ENCODE measurements around the gene MRPL33. TPM values are rescaled to one million over a fixed set of nuclear protein-coding genes. Genes with fewer than 3 reads are reported as not detected.

The MRPL33 gene
- total and polyA plus RNA-seq, 2 of the 13 experiments (the other 11 are each of a cell fraction or from before 2014, with no cell fraction given): 69.7 to 218 TPM

GRCh38 chr2:27804146-27804545 is 32.6 kb downstream of the MRPL33 start:
- no TSS peak for BruUV-seq (replicated peaks)
- DNase-seq (ENCODE audit: low spot score) (no peak), FAIRE-seq (no peak), ATAC-seq (no peak)
- Histone ChIP-seq H3K9me3 (ENCODE audit: low read length) (no peaks in the 10 kb centered on the region), H3K4me2 (ENCODE audit: low read depth, low read length) (no peak overlapping the region), H3K4me1 (ENCODE audit: insufficient read depth, low read length) (peaks cover 30% of the 10 kb centered on the region), H3K9ac (ENCODE audit: insufficient read depth, low read depth, low read length) (no peak overlapping the region), H3K27me3 (ENCODE audit: control insufficient read depth in 1 of 2, insufficient read depth in 2 of 2, low read length in 2 of 2) (no peaks in the 10 kb centered on the region), H3K79me2 (ENCODE audit: insufficient read depth, low read length) (no peaks in the 10 kb centered on the region), H3K4me3 (replicated peaks in 1 of 3; ENCODE audit: insufficient read depth in 1 of 3, low read depth in 2 of 3, low read length in 3 of 3) (no peak overlapping the region), H3K36me3 (replicated peaks in 1 of 2; ENCODE audit: control insufficient read depth in 1 of 2, insufficient read depth in 2 of 2, low read length in 2 of 2) (no peaks in the 10 kb centered on the region), H4K20me1 (ENCODE audit: insufficient read depth, low read length) (no peaks in the 10 kb centered on the region), H2AFZ (ENCODE audit: low read length) (no peak overlapping the region), H3K27ac (ENCODE audit: extremely low read length, insufficient read depth, low read length) (no peak overlapping the region)
- intact Hi-C loops (cut with micrococcal nuclease; ENCODE audit: unreplicated experiment): loop anchor here (10.0 kb wide), 1 partner anchor 201 kb away; no protein-coding TSS in a partner anchor
- no peak for TF ChIP-seq GATAD1 (CRISPR knock-in tag; IDR thresholded peaks at IDR 0.05)
- TF ChIP-seq JUN (CRISPR knock-in tag; IDR thresholded peaks at IDR 0.05): no peak
- TF ChIP-seq HOMEZ (CRISPR knock-in tag; IDR thresholded peaks at IDR 0.05; ENCODE audit: low read depth): no peak
- TF ChIP-seq GZF1 (CRISPR knock-in tag; IDR thresholded peaks at IDR 0.05): no peak
- TF ChIP-seq HNF4G (IDR thresholded peaks at IDR 0.05; ENCODE audit: borderline replicate concordance, low read depth, low read length): no peak
- no peak for TF ChIP-seq HNF4G (CRISPR knock-in tag; IDR thresholded peaks at IDR 0.05; ENCODE audit: borderline replicate concordance, low read depth)
- TF ChIP-seq RNF219 (CRISPR knock-in tag; IDR thresholded peaks at IDR 0.05): no peak
- no peak for TF ChIP-seq ZNF776 (CRISPR knock-in tag; IDR thresholded peaks at IDR 0.05)
- no peak for TF ChIP-seq SMYD3 (CRISPR knock-in tag; IDR thresholded peaks at IDR 0.05)
- TF ChIP-seq, protein P1, sequence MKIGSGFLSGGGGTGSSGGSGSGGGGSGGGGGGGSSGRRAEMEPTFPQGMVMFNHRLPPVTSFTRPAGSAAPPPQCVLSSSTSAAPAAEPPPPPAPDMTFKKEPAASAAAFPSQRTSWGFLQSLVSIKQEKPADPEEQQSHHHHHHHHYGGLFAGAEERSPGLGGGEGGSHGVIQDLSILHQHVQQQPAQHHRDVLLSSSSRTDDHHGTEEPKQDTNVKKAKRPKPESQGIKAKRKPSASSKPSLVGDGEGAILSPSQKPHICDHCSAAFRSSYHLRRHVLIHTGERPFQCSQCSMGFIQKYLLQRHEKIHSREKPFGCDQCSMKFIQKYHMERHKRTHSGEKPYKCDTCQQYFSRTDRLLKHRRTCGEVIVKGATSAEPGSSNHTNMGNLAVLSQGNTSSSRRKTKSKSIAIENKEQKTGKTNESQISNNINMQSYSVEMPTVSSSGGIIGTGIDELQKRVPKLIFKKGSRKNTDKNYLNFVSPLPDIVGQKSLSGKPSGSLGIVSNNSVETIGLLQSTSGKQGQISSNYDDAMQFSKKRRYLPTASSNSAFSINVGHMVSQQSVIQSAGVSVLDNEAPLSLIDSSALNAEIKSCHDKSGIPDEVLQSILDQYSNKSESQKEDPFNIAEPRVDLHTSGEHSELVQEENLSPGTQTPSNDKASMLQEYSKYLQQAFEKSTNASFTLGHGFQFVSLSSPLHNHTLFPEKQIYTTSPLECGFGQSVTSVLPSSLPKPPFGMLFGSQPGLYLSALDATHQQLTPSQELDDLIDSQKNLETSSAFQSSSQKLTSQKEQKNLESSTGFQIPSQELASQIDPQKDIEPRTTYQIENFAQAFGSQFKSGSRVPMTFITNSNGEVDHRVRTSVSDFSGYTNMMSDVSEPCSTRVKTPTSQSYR (CRISPR knock-in tag; IDR thresholded peaks at IDR 0.05; ENCODE audit: borderline replicate concordance): no peak
- TF ChIP-seq REXO4 (CRISPR knock-in tag; IDR thresholded peaks at IDR 0.05; ENCODE audit: borderline replicate concordance): no peak
- TF ChIP-seq PHF20 (CRISPR knock-in tag; IDR thresholded peaks at IDR 0.05): no peak
- TF ChIP-seq POLR2A (IDR thresholded peaks at IDR 0.05; ENCODE audit: insufficient read depth in 1 of 2, low read depth in 2 of 2, low read length in 2 of 2): no peak
- no peak for TF ChIP-seq HNRNPK (IDR thresholded peaks at IDR 0.05; ENCODE audit: low read depth, low read length, poor library complexity, severe bottlenecking)
- in situ Hi-C loops (cut with HindIII; ENCODE audit: extremely low pct_ligation_motif_present, low pct_unique_long_range_greater_than_20kb): no loop called here
- POLR2A ChIA-PET: no interaction called here
- CTCF ChIA-PET (ENCODE audit: low intra/inter-chr PET ratio, low total read pairs): no interaction called here
